Fibroblast of pulmonary artery (primary cell): ENCODE measurements around the gene ATP9B.

Experiments
- DNase-seq: peaks from one replicate; pipeline ENCODE4 v3.0.0-alpha.2; 2010; ENCODE audit warnings: low read depth
- H3K4me3 ChIP-seq: replicated peaks from 2 replicates; pipeline ENCODE4 v1.5.1; 2011; ENCODE audit warnings: low read depth, mild to moderate bottlenecking, control low read depth, low read length, moderate library complexity
- TF ChIP-seq, protein P1 (sequence below): IDR thresholded peaks from 2 replicates; pipeline ENCODE4 v1.5.1; 2011; ENCODE audit warnings: mild to moderate bottlenecking, control low read depth, low read length, inconsistent platforms; ENCODE audit errors: missing control alignments

The ATP9B gene

GRCh38 chr18:79068937-79069716 lies at the start of gene ATP9B:
Gene ATP9B, plus strand, starts transcription at chr18:79069394. Its CDS starts 17 bp downstream, at chr18:79069411.
- TF ChIP-seq, protein P1, sequence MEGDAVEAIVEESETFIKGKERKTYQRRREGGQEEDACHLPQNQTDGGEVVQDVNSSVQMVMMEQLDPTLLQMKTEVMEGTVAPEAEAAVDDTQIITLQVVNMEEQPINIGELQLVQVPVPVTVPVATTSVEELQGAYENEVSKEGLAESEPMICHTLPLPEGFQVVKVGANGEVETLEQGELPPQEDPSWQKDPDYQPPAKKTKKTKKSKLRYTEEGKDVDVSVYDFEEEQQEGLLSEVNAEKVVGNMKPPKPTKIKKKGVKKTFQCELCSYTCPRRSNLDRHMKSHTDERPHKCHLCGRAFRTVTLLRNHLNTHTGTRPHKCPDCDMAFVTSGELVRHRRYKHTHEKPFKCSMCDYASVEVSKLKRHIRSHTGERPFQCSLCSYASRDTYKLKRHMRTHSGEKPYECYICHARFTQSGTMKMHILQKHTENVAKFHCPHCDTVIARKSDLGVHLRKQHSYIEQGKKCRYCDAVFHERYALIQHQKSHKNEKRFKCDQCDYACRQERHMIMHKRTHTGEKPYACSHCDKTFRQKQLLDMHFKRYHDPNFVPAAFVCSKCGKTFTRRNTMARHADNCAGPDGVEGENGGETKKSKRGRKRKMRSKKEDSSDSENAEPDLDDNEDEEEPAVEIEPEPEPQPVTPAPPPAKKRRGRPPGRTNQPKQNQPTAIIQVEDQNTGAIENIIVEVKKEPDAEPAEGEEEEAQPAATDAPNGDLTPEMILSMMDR: no peak
- DNase-seq: peak; percentile 99
- peak within 1 kb of the TSS; percentile 61 for H3K4me3 ChIP-seq

DNA sequence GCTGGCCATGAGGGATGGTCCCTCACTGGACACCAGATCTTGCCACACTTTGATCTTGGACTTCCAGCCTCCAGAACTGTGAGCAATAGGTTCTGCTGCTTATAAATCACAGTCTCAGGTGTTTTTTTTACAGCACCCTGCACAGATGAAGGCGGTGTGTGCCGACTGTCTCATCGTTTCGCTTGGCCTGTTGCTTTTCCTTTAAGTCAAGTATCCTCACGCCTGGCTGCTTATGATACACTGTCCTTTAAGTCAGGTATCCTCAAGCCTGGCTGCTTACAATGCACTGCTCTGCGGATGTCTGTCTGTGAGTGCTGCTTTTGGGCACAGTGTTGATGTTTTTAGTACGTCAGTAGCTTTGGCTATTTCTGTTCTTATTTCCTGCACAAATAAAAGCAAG lies 49.3 kb upstream of the ATP9B start:
- H3K4me3 ChIP-seq: no peak overlapping the region
- DNase-seq: no peak
- TF ChIP-seq, protein P1: no peak

DNA sequence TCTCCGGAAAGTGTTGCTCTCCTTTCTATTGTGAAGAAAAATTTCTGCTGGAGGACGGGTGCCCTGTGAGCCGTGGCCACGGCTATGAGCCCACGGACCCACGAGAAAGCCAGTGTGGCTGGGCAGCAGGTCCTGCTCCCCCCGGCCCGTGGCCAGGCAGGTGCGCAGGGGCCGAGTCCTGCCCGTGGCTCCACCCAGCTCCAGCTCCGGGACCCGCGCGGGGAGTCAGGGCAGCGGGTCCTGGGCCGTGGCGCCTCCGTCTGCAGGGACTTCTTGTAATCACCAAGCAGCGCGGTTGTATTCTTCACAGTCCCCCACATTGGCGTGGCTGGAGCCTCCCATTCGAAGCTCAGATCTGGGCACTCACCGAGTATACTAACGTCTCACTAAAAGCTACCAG lies 46.6 kb upstream of the ATP9B start:
- no peak overlapping the region for H3K4me3 ChIP-seq
- TF ChIP-seq, protein P1: no peak
- DNase-seq: no peak

DNA sequence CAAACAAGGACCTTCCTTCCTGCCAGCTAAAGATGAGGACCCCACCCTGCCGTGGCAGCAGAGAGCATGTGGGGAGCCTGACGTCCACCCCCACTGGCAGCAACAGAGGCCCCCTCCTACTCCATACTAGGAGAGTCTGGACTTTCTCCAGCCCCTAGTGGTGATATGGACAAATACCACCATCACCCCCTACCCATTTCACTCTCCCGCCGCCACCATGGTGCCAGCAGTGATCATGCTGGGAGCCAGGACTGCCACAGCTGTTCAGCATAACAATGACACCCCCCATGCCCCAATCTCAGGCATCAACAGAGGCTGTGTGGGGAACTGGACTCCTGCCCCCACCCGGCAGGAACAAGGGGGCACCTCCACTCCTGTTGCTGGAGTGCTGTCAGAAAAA lies 42.7 kb upstream of the ATP9B start:
- DNase-seq: no peak
- no peak overlapping the region for H3K4me3 ChIP-seq
- TF ChIP-seq, protein P1: no peak

- TF ChIP-seq, protein P1: no peak
- no peak for DNase-seq
- no peak overlapping the region for H3K4me3 ChIP-seq
These were observed 38.5 kb upstream of the ATP9B start for GRCh38 chr18:79030680-79031079.

GRCh38 chr18:79042276-79042675 lies 26.9 kb upstream of the ATP9B start:
- TF ChIP-seq, protein P1: no peak
- no peak for DNase-seq
- H3K4me3 ChIP-seq: no peak overlapping the region

- TF ChIP-seq, protein P1: no peak
- no peak overlapping the region for H3K4me3 ChIP-seq
- DNase-seq: no peak
These were observed 25.9 kb upstream of the ATP9B start for GRCh38 chr18:79043288-79043687.
